Hepatocyte (in vitro differentiated cells): ENCODE measurements around the gene LPP. TPM values are rescaled to one million over a fixed set of nuclear protein-coding genes. Genes with fewer than 3 reads are reported as not detected.

ENCODE experiments used
- DNase-seq: peaks from one replicate; pipeline ENCODE4 v3.0.0-alpha.2; 2016; ENCODE audit warnings: low spot score
- H2AFZ ChIP-seq: fragments of 200-600 bp; sonication (generic); 2 replicates; pipeline ENCODE4 v1.6.0; 2016; ENCODE audit warnings: antibody characterized with exemption, mild to moderate bottlenecking
- H3K27ac ChIP-seq: fragments of 200-600 bp; sonication (generic); 2 replicates; pipeline ENCODE4 v1.5.1; 2016; ENCODE audit warnings: mild to moderate bottlenecking
- H3K27me3 ChIP-seq: fragments of 200-600 bp; sonication (generic); 2 replicates; pipeline ENCODE4 v1.6.1; 2016
- H3K36me3 ChIP-seq: fragments of 200-600 bp; sonication (generic); replicated peaks from 2 replicates; pipeline ENCODE4 v1.5.1; 2016; ENCODE audit warnings: low read depth; ENCODE audit not compliant: insufficient read depth
- H3K4me1 ChIP-seq: fragments of 200-600 bp; sonication (generic); 2 replicates; pipeline ENCODE4 v1.5.1; 2016; ENCODE audit warnings: mild to moderate bottlenecking, moderate library complexity; ENCODE audit not compliant: insufficient read depth
- H3K4me2 ChIP-seq: fragments of 200-600 bp; sonication (generic); 2 replicates; pipeline ENCODE4 v1.6.0; 2016
- H3K4me3 ChIP-seq: fragments of 200-600 bp; sonication (generic); 2 replicates; pipeline ENCODE4 v1.5.1; 2016; ENCODE audit warnings: mild to moderate bottlenecking
- H3K79me2 ChIP-seq: fragments of 200-600 bp; sonication (generic); 2 replicates; pipeline ENCODE4 v1.6.0; 2017; ENCODE audit warnings: mild to moderate bottlenecking
- H3K9me2 ChIP-seq: fragments of 200-600 bp; sonication (generic); replicated peaks from 2 replicates; pipeline ENCODE4 v1.6.0; 2017; ENCODE audit warnings: mild to moderate bottlenecking; ENCODE audit not compliant: insufficient read depth
- H3K9me3 ChIP-seq: fragments of 200-600 bp; sonication (generic); 2 replicates; pipeline ENCODE4 v1.5.1; 2016; ENCODE audit warnings: low read depth, mild to moderate bottlenecking
- H4K20me1 ChIP-seq: fragments of 200-600 bp; sonication (generic); 2 replicates; pipeline ENCODE4 v1.6.0; 2016; ENCODE audit warnings: mild to moderate bottlenecking; ENCODE audit not compliant: insufficient read depth, poor library complexity, severe bottlenecking
- EZH2 ChIP-seq: fragments of 200-600 bp; sonication (generic); IDR thresholded peaks from 2 replicates; pipeline ENCODE4 v1.6.1; 2016; ENCODE audit warnings: antibody characterized with exemption, mild to moderate bottlenecking, borderline replicate concordance
- EZH2phosphoT487 ChIP-seq: fragments of 200-600 bp; sonication (generic); IDR thresholded peaks from one replicate; pipeline ENCODE4 v1.6.1; 2018; ENCODE audit warnings: antibody characterized with exemption, mild to moderate bottlenecking, low read depth, moderate library complexity; ENCODE audit not compliant: unreplicated experiment, severe bottlenecking
- WGBS: methylation state at CpG from one replicate; pipeline ENCODE4 v1.1.6; 2016; ENCODE audit warnings: low lambda C conversion rate; ENCODE audit errors: missing lambda C conversion rate; 5-methylcytosine and 5-hydroxymethylcytosine counted together
- polyA plus RNA-seq: library from polyadenylated mRNA; unstranded; fragments of >200 nt; fragmentation: Nextera tagmentation; extraction: Ambion mirVana; gene quantifications from 2 replicates; pipeline ENCODE4 v1.2.1, GENCODE V29; 2016
- total RNA-seq: library from RNA; depleted of rRNA; stranded (reverse); fragments of >200 nt; gene quantifications from 2 replicates; pipeline ENCODE4 v1.2.3, GENCODE V29; 2014
- TF ChIP-seq, protein P1 (sequence below): fragments of 200-600 bp; sonication (generic); IDR thresholded peaks from 2 replicates; pipeline ENCODE4 v1.5.1; 2016; ENCODE audit warnings: antibody characterized with exemption, mild to moderate bottlenecking; ENCODE audit not compliant: poor library complexity

The LPP gene
- total and polyA plus RNA-seq, 2 experiments from 2014 or later, result 53.2 to 73.8 TPM

DNA sequence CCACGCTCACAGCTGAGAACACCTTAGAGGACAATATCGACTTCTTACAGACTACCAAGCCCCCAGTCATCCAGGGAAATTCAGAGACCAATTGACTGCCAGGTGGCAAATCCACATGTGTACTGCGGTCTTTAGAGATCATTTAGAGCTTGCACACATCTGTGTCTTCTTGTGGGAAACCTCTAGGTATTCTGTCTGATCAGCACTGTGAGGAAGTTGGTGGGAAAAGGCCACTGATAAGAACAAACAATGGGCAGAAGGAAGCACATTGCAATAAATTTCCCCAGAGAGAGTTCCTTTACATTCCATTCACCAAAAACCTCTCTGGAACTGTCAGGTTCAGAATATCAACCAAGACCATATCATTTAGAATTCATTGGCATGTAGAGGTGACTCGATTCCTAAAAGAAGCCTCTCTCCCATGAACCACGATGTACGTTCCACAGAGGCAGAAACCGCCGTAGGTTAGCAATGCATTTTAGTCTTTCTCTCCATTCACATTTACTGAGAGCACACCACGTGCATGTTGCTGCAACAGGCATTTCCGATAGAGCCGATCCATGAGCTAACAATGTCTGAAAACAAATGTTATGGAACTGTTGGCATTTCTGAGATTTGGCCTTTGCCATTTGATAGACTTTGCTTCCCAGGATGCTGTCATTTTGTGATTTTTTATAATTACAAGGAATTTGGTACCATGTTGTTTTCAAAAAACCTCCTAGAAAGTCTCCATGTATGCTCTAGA lies 730.5 kb downstream of the LPP start:
- 96% methylated on average over 11 of the region's 11 CpGs for WGBS
- H3K4me1 ChIP-seq, result peaks cover 5% of the 10 kb centered on the region
- no peaks in the 10 kb centered on the region for H3K27me3 ChIP-seq
- H3K36me3 ChIP-seq, result no peaks in the 10 kb centered on the region
- H4K20me1 ChIP-seq, result no peaks in the 10 kb centered on the region
- no peak overlapping the region for H3K4me2 ChIP-seq
- TF ChIP-seq EZH2, result no peak
- TF ChIP-seq EZH2phosphoT487, result no peak
- TF ChIP-seq, protein P1, sequence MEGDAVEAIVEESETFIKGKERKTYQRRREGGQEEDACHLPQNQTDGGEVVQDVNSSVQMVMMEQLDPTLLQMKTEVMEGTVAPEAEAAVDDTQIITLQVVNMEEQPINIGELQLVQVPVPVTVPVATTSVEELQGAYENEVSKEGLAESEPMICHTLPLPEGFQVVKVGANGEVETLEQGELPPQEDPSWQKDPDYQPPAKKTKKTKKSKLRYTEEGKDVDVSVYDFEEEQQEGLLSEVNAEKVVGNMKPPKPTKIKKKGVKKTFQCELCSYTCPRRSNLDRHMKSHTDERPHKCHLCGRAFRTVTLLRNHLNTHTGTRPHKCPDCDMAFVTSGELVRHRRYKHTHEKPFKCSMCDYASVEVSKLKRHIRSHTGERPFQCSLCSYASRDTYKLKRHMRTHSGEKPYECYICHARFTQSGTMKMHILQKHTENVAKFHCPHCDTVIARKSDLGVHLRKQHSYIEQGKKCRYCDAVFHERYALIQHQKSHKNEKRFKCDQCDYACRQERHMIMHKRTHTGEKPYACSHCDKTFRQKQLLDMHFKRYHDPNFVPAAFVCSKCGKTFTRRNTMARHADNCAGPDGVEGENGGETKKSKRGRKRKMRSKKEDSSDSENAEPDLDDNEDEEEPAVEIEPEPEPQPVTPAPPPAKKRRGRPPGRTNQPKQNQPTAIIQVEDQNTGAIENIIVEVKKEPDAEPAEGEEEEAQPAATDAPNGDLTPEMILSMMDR, result no peak
- no peak overlapping the region for H2AFZ ChIP-seq
- no peaks in the 10 kb centered on the region for H3K9me2 ChIP-seq
- H3K27ac ChIP-seq, result no peak overlapping the region
- no peak overlapping the region for H3K4me3 ChIP-seq
- no peak for DNase-seq
- no peaks in the 10 kb centered on the region for H3K9me3 ChIP-seq
- H3K79me2 ChIP-seq, result no peaks in the 10 kb centered on the region

DNA sequence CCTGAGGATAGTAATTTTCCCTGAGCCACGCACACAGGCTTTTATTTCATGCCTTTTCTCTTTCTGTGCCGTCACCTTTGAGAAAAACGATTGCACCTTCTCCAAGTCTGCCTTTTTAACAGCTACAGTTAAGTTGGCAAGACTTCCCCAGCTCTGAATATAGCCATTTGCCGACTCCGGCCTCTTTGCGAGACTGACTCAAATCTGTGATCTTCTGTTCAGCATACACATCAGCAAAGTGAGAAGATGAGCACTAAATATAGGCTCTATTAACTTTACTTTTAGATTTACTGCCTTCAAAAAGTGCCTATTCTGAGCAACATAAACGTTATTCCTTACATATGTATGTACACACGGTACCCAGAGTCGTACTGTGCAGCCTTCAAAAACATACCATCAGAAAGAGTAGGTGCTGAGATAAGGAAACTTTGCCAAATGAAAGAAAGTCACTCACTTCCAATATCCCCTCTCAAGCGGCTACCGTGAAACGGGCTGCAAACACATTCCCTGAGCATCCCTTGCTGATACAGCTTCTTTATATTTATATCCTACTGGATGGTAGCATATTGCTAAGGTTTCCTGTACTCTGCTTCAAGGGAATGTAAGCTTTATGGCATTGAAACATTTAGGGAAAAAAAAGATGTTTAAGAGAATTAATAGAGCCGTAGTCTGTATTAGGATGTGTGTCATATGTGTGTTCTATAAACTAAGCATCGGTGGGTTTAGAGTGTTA lies 734.5 kb downstream of the LPP start:
- H3K79me2 ChIP-seq, result no peaks in the 10 kb centered on the region
- no peaks in the 10 kb centered on the region for H3K4me1 ChIP-seq
- H3K4me2 ChIP-seq, result no peak overlapping the region
- no peaks in the 10 kb centered on the region for H3K36me3 ChIP-seq
- no peaks in the 10 kb centered on the region for H4K20me1 ChIP-seq
- H3K4me3 ChIP-seq, result no peak overlapping the region
- no peak for DNase-seq
- H2AFZ ChIP-seq, result no peak overlapping the region
- no peak overlapping the region for H3K27ac ChIP-seq
- 92% methylated on average over 14 of the region's 14 CpGs for WGBS
- no peaks in the 10 kb centered on the region for H3K9me3 ChIP-seq
- H3K27me3 ChIP-seq, result no peaks in the 10 kb centered on the region
- TF ChIP-seq EZH2, result no peak
- TF ChIP-seq, protein P1, result no peak
- TF ChIP-seq EZH2phosphoT487, result no peak
- H3K9me2 ChIP-seq, result no peaks in the 10 kb centered on the region

DNA sequence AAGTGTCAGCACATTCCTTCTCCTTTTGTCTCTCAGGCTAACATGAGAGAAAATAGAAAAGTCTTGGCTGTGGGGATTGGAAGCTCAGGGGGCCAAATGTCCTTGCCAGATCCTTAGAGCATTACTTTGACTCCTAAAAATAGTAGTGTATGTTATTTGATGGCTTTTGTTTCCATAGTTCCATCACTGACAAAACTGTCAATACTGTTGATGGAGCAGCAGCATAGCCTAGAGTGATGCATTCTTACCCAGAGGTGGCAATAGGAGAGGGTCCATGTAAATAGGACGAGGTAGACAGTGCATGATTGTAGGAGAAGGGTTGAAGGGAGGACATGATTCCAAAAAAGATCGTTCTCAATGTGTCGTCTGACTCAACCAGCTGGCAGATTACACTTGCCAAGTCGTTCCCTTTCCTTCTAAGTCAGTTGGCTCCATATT lies 735.1 kb downstream of the LPP start:
- TF ChIP-seq EZH2phosphoT487 (no peak), EZH2 (no peak)
- TF ChIP-seq, protein P1, result no peak
- Histone ChIP-seq H3K36me3 (no peaks in the 10 kb centered on the region), H3K4me1 (no peaks in the 10 kb centered on the region), H3K9me2 (no peaks in the 10 kb centered on the region), H3K9me3 (no peaks in the 10 kb centered on the region), H2AFZ (no peak overlapping the region), H4K20me1 (no peaks in the 10 kb centered on the region), H3K27ac (no peak overlapping the region), H3K4me2 (no peak overlapping the region), H3K27me3 (no peaks in the 10 kb centered on the region), H3K79me2 (no peaks in the 10 kb centered on the region), H3K4me3 (no peak overlapping the region)
- DNase-seq, result no peak
- 96% methylated on average over 4 of the region's 4 CpGs for WGBS
